ENCODE data around the gene CLASRP. TPM values are rescaled to one million over a fixed set of nuclear protein-coding genes. Genes with fewer than 3 reads are reported as not detected.
A peak's percentile ranks its signal among the peaks of the same experiment; 100 is the strongest.

Gene CLASRP
- total RNA-seq, 1 donor, result 17.0 TPM

DNA sequence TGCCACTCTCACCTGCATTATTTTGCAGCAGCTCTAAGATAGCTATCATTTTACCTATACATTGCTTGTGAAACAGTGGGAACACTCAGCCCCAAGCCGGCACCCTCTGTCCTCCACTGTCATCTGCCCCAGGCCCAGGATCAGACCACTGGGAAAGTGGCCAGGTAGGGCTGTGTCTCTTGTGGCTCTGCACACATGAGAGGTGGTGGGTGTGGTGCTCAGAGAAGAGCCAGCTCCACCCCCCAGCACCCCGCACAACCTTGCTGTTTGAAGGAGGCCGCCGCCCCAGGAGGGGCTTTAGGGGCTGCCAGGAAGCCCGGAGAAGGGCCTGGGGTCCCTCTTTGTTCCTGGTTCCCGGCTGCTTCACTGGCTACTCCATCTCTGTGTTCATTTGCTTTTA, 80.7 kb downstream of the CLASRP start:
- Histone ChIP-seq H3K9me3 (ENCODE audit: low read depth, low read length) (no peaks in the 10 kb centered on the region), H3K36me3 (ENCODE audit: insufficient read depth, low read length) (no peaks in the 10 kb centered on the region), H3K4me3 (ENCODE audit: insufficient read depth, low read length) (no peak overlapping the region), H2AFZ (ENCODE audit: low read length) (no peak overlapping the region), H3K27ac (ENCODE audit: low read depth, low read length) (no peak overlapping the region), H3K4me2 (ENCODE audit: insufficient read depth, low read length) (no peak overlapping the region), H3K27me3 (ENCODE audit: insufficient read depth, low read length) (no peaks in the 10 kb centered on the region), H3K79me2 (ENCODE audit: insufficient read depth, low read length) (peaks cover 93% of the 10 kb centered on the region), H3K4me1 (ENCODE audit: insufficient read depth, low read length) (peaks cover 8% of the 10 kb centered on the region), H4K20me1 (ENCODE audit: insufficient read depth, low read length) (peaks cover 82% of the 10 kb centered on the region)
- TF ChIP-seq CTCF (IDR thresholded peaks at IDR 0.05; ENCODE audit: extremely low read depth, low read depth, low read length), result no peak
- DNase-seq (ENCODE audit: insufficient read length, low spot score, missing footprints), result peak; percentile 49

Small RNAs within 50 kb of the gene (small RNA-seq; reads per million reads assigned to genes)
- gene RNU6-611P, result not detected

Other genes with a start within 250 kb of the CLASRP start
- 4.3 and 4.4 TPM in 2 replicates for gene BCAM, start 229.9 kb upstream of the CLASRP start, total RNA-seq
- gene NECTIN2, start 192.7 kb upstream of the CLASRP start, total RNA-seq, result 38.9 and 46.0 TPM in 2 replicates
- gene TOMM40, start 147.8 kb upstream of the CLASRP start, total RNA-seq, result 28.3 and 31.8 TPM in 2 replicates
- 44.5 and 46.6 TPM in 2 replicates for gene APOE, start 133.2 kb upstream of the CLASRP start, total RNA-seq
- gene APOC1, start 124.4 kb upstream of the CLASRP start, total RNA-seq, result 1.2 and 1.4 TPM in 2 replicates
- not detected in 2 replicates for gene APOC4, start 96.8 kb upstream of the CLASRP start, total RNA-seq
- not detected in 2 replicates for gene APOC2, start 93.0 kb upstream of the CLASRP start, total RNA-seq
- 45.2 and 61.3 TPM in 2 replicates for gene CLPTM1, start 83.7 kb upstream of the CLASRP start, total RNA-seq
- 8.5 and 9.8 TPM in 2 replicates for gene RELB, start 37.6 kb upstream of the CLASRP start, total RNA-seq
- gene ZNF296, start 37.4 kb downstream of the CLASRP start, total RNA-seq, result under 0.01 TPM in 1 of 2 replicates, not detected in the other
- gene GEMIN7, start 40.2 kb downstream of the CLASRP start, total RNA-seq, result 8.3 and 14.8 TPM in 2 replicates
- 43.9 and 53.6 TPM in 2 replicates for gene PPP1R37, start 54.1 kb downstream of the CLASRP start, total RNA-seq
- gene NKPD1, start 121.9 kb downstream of the CLASRP start, total RNA-seq, result 0.29 TPM in 1 of 2 replicates, not detected in the other
- 13.8 and 17.4 TPM in 2 replicates for gene TRAPPC6A, start 139.2 kb downstream of the CLASRP start, total RNA-seq
- gene BLOC1S3, start 139.7 kb downstream of the CLASRP start, total RNA-seq, result 7.2 and 10.0 TPM in 2 replicates
- gene EXOC3L2, start 206.4 kb downstream of the CLASRP start, total RNA-seq, result not detected in 2 replicates
- gene MARK4, start 212.2 kb downstream of the CLASRP start, total RNA-seq, result 16.2 and 18.1 TPM in 2 replicates

Data from osteoblast (primary cell).